Heart left ventricle (tissue), 16 donors: ENCODE measurements around the gene SLC22A23. TPM values are rescaled to one million over a fixed set of nuclear protein-coding genes. Genes with fewer than 3 reads are reported as not detected.

Experiments used
- ATAC-seq, 4 donors: fragments of 200-7000 bp; cut with Tn5 transposase; one replicate each; pipeline ENCODE4 v1.9.1; 2020 to 2022; ENCODE audit warnings: moderate library complexity in 4 of 4, mild to moderate bottlenecking in 3 of 4, moderate number of reproducible peaks in 1 of 4
- DNase-seq, 5 donors: peaks; one replicate each; pipeline ENCODE4 v3.0.0-alpha.2; 2020
- H3K27ac ChIP-seq, 12 donors: fragments of 200-600 bp; sonication (generic) in 4 of 12; one replicate each; pipeline versions ENCODE4 v1.5.0 to v1.8.0; 2016 to 2022; ENCODE audit warnings: mild to moderate bottlenecking in 2 of 12
- H3K27me3 ChIP-seq, 9 donors: fragments of 200-600 bp; sonication (generic) in 2 of 9; one replicate each; pipeline versions ENCODE4 v1.5.1 to v1.8.0; 2016 to 2022; ENCODE audit warnings: mild to moderate bottlenecking in 3 of 9
- H3K36me3 ChIP-seq, 9 donors: fragments of 200-600 bp; sonication (generic) in 2 of 9; one replicate each; pipeline versions ENCODE4 v1.5.0 to v1.8.0; 2018 to 2022; ENCODE audit warnings: mild to moderate bottlenecking in 2 of 9
- H3K4me1 ChIP-seq, 12 donors: fragments of 200-600 bp; sonication (generic) in 4 of 12; one replicate each; pipeline versions ENCODE4 v1.5.0 to v1.8.0; 2016 to 2022; ENCODE audit warnings: mild to moderate bottlenecking in 3 of 12
- H3K4me3 ChIP-seq, 12 donors: fragments of 200-600 bp; sonication (generic) in 4 of 12; one replicate each; pipeline versions ENCODE4 v1.5.0 to v1.8.0; 2017 to 2022; ENCODE audit warnings: mild to moderate bottlenecking in 9 of 12, moderate library complexity in 4 of 12
- H3K9me3 ChIP-seq, 12 donors: fragments of 200-600 bp; sonication (generic) in 4 of 12; one replicate each; pipeline versions ENCODE4 v1.5.0 to v1.8.0; 2016 to 2022; ENCODE audit warnings: mild to moderate bottlenecking in 1 of 12
- CTCF ChIP-seq, 12 donors: fragments of 200-600 bp; sonication (generic) in 4 of 12; IDR thresholded peaks; one replicate each; pipeline versions ENCODE4 v1.5.0 to v1.8.0; 2018 to 2022; ENCODE audit warnings: antibody characterized with exemption in 12 of 12, mild to moderate bottlenecking in 5 of 12
- POLR2A ChIP-seq, 2 donors: fragments of 450-650 bp; IDR thresholded peaks; one replicate each; pipeline ENCODE4 v1.6.1; 2017; ENCODE audit warnings: antibody characterized with exemption in 2 of 2, mild to moderate bottlenecking in 2 of 2, moderate library complexity in 2 of 2
- WGBS, 4 donors: extraction: QIAGEN DNeasy Blood & Tissue Kit in 2 of 4; methylation state at CpG; one replicate each; pipeline versions ENCODE4 v1.1.5 to v1.1.7; 2013 to 2018; 5-methylcytosine and 5-hydroxymethylcytosine counted together
- intact Hi-C, 10 donors: fragments of 100-400 bp; cut with DNase I; formaldehyde crosslinking; loops; one replicate each; pipeline versions ENCODE4 v1.11.1 to v1.14.2; 2022
- polyA plus RNA-seq, 2 donors: library from polyadenylated mRNA; stranded (reverse); fragments of 200-250 nt; gene quantifications; one replicate each; pipeline ENCODE4 v1.2.3, GENCODE V29; 2013
- total RNA-seq, 9 donors: library from RNA; depleted of rRNA in 2 of 9; stranded (reverse); fragments of >200 nt in 2 of 9; fragmentation: NEBNext Ultra II Directional in 3 of 9; extraction: Animal tissue kit (Norgen Biotek cat#: 25700) in 3 of 9; gene quantifications; one replicate each; pipeline versions ENCODE4 v1.1.0 to v1.2.4, GENCODE V29; 2016 to 2023
- donor health status: ischemic (EF 13 %, LVEDD 7.1; RV severe dilation, severe dysfunction).
- donor health status: healthy with polysubstance abuse.
- donor health status: DM: no; HTN: yes; CAD: no.
- donor health status: DM: no; HTN: no; CAD: no.
- donor health status: ischemic (EF 25% LVEDD 6.9; RV normal size, moderate dysfunction).
- donor health status: ischemic (EF 25% LVEDD 5.7; RV mildly dilated, moderate dysfunction).
- donor health status: healthy.
- donor health status: DM: yes; HTN: yes; CAD: no.
- donor health status: ischemic (EF 35%, LVEDD 5.7; RV mildly dilated, moderate dysfunction).
- donor health status: nonischemic (EF 11% LVEDD 7.7; RV severe dilation, severe dysfunction).
- donor health status: DM: yes; HTN: yes; CAD: no.
- donor health status: PGD.
- donor health status: ischemic (EF 29% LVEDD 5.4; RV normal size, mild dysfunction).
- donor health status: nonischemic (EF 23%, LVEDD 6.1; RV moderate dilation, normal function).

The SLC22A23 gene
- total and polyA plus RNA-seq, 11 donors, result 2.9 to 12.4 (median 5.2) TPM

GRCh38 chr6:3322366-3322890 is 134.4 kb downstream of the SLC22A23 start:
- 89 to 94% (median 92%) methylated on average over 11 to 14 of the region's 14 CpGs for WGBS, 4 donors
- ATAC-seq, result no peak
- Histone ChIP-seq H3K9me3 (no peaks in the 10 kb centered on the region), H3K27me3 (no peaks in the 10 kb centered on the region), H3K36me3 (no peaks in the 10 kb centered on the region), H3K27ac (no peak overlapping the region), H3K4me1 (peaks cover 0 to 22% (median 11%) of the 10 kb centered on the region in 12 donors), H3K4me3 (no peak overlapping the region)
- TF ChIP-seq POLR2A (IDR thresholded peaks at IDR 0.05) (no peak), CTCF (IDR thresholded peaks at IDR 0.05) (no peak)
- no peak for DNase-seq
- intact Hi-C loops, result no loop called here

- H3K27me3 ChIP-seq, result no peaks in the 10 kb centered on the region
- WGBS, 4 donors, result 80 to 89% (median 85%) methylated on average over 8 of the region's 8 CpGs
- TF ChIP-seq POLR2A (IDR thresholded peaks at IDR 0.05), result no peak
- no peak for TF ChIP-seq CTCF (IDR thresholded peaks at IDR 0.05)
- H3K4me3 ChIP-seq, result no peak overlapping the region
- DNase-seq, result no peak
- intact Hi-C loops, result no loop called here
- H3K36me3 ChIP-seq, result no peaks in the 10 kb centered on the region
- no peak for ATAC-seq
- no peak overlapping the region for H3K27ac ChIP-seq
- H3K9me3 ChIP-seq, result no peaks in the 10 kb centered on the region
- H3K4me1 ChIP-seq, result peaks cover 0 to 22% (median 11%) of the 10 kb centered on the region in 12 donors
These were observed 135.0 kb downstream of the SLC22A23 start for GRCh38 chr6:3321875-3322274.

- Histone ChIP-seq H3K27me3 (no peaks in the 10 kb centered on the region), H3K36me3 (no peaks in the 10 kb centered on the region), H3K4me3 (no peak overlapping the region), H3K4me1 (peaks cover 0 to 22% (median 11%) of the 10 kb centered on the region in 12 donors), H3K27ac (no peak overlapping the region), H3K9me3 (no peaks in the 10 kb centered on the region)
- intact Hi-C loops, result no loop called here
- 86 to 95% (median 94%) methylated on average over 11 of the region's 11 CpGs for WGBS, 4 donors
- no peak for DNase-seq
- TF ChIP-seq CTCF (IDR thresholded peaks at IDR 0.05), result no peak
- TF ChIP-seq POLR2A (IDR thresholded peaks at IDR 0.05), result no peak
- no peak for ATAC-seq
These were observed 135.8 kb downstream of the SLC22A23 start for GRCh38 chr6:3321042-3321441.

- Histone ChIP-seq H3K27me3 (no peaks in the 10 kb centered on the region), H3K27ac (no peak overlapping the region), H3K4me3 (no peak overlapping the region), H3K4me1 (peaks cover 0 to 18% (median 7%) of the 10 kb centered on the region in 12 donors), H3K9me3 (no peaks in the 10 kb centered on the region), H3K36me3 (no peaks in the 10 kb centered on the region)
- no peak for TF ChIP-seq CTCF (IDR thresholded peaks at IDR 0.05)
- TF ChIP-seq POLR2A (IDR thresholded peaks at IDR 0.05), result no peak
- intact Hi-C loops, result no loop called here
- WGBS, 4 donors, result 91 to 94% (median 93%) methylated on average over 7 of the region's 7 CpGs
- no peak for ATAC-seq
- no peak for DNase-seq
These were observed 136.5 kb downstream of the SLC22A23 start for GRCh38 chr6:3320238-3320811.
